Gastroesophageal sphincter (tissue), 4 donors: ENCODE results near the gene QDPR. TPM values are rescaled to one million over a fixed set of nuclear protein-coding genes. Genes with fewer than 3 reads are reported as not detected.

Source experiments
- ATAC-seq: fragments of 150-250 bp; one replicate; pipeline ENCODE4 v1.9.1; 2016; ENCODE audit warnings: mild to moderate bottlenecking, moderate library complexity
- H3K27ac ChIP-seq, 4 donors: fragments of 200-600 bp; sonication (generic) in 3 of 4; 1 replicate in 3 of 4; 2 replicates in 1 of 4; pipeline ENCODE4 v1.5.1; 2016 to 2019
- H3K27me3 ChIP-seq: fragments of 200-600 bp; sonication (generic); one replicate; pipeline ENCODE4 v1.5.1; 2019
- H3K36me3 ChIP-seq, 2 donors: fragments of 200-600 bp; sonication (generic); one replicate each; pipeline ENCODE4 v1.5.1; 2019; ENCODE audit warnings: control low read depth in 1 of 2
- H3K4me1 ChIP-seq, 3 donors: fragments of 200-600 bp; sonication (generic); 1 replicate in 2 of 3; 2 replicates in 1 of 3; pipeline ENCODE4 v1.5.1; 2016 to 2019; ENCODE audit warnings: control low read depth in 2 of 3
- H3K4me3 ChIP-seq, 2 donors: fragments of 200-600 bp; sonication (generic); one replicate each; pipeline ENCODE4 v1.5.1; 2019; ENCODE audit warnings: mild to moderate bottlenecking in 1 of 2, moderate library complexity in 1 of 2
- H3K9me3 ChIP-seq, 3 donors: fragments of 200-600 bp; sonication (generic); one replicate each; pipeline ENCODE4 v1.5.1; 2017 to 2019; ENCODE audit warnings: control low read depth in 2 of 3
- EP300 ChIP-seq: sonication (generic); formaldehyde crosslinking; IDR thresholded peaks from one replicate; pipeline ENCODE4 v1.6.1; 2017; ENCODE audit warnings: antibody characterized with exemption, mild to moderate bottlenecking
- POLR2A ChIP-seq, 2 donors: fragments of 450-650 bp; IDR thresholded peaks; one replicate each; pipeline ENCODE4 v1.6.1; 2017; ENCODE audit warnings: antibody characterized with exemption in 2 of 2, mild to moderate bottlenecking in 2 of 2, moderate library complexity in 1 of 2
- POLR2AphosphoS5 ChIP-seq: sonication (generic); formaldehyde crosslinking; IDR thresholded peaks from one replicate; pipeline ENCODE4 v1.6.1; 2017; ENCODE audit warnings: antibody characterized with exemption
- WGBS, 2 donors: methylation state at CpG; one replicate each; pipeline ENCODE4 v1.1.5; 2018; ENCODE audit warnings: low coverage in 1 of 2; 5-methylcytosine and 5-hydroxymethylcytosine counted together
- total RNA-seq, 4 donors: library from RNA; depleted of rRNA; stranded (reverse); fragments of >200 nt; gene quantifications; one replicate each; pipeline ENCODE4 v1.1.0, GENCODE V29; 2016
- TF ChIP-seq, protein P1 (sequence below), 4 experiments: fragments of 200-600 bp in 2 of 4; fragments of 450-650 bp in 2 of 4; sonication (generic) in 1 of 4; IDR thresholded peaks; one replicate each; pipeline ENCODE4 v1.5.1; 2017 to 2019; ENCODE audit warnings: antibody characterized with exemption in 4 of 4, mild to moderate bottlenecking in 2 of 4, moderate library complexity in 2 of 4

Gene QDPR
- total RNA-seq, 4 donors from 2014 or later = 2.3 to 13.6 (median 6.0) TPM

DNA sequence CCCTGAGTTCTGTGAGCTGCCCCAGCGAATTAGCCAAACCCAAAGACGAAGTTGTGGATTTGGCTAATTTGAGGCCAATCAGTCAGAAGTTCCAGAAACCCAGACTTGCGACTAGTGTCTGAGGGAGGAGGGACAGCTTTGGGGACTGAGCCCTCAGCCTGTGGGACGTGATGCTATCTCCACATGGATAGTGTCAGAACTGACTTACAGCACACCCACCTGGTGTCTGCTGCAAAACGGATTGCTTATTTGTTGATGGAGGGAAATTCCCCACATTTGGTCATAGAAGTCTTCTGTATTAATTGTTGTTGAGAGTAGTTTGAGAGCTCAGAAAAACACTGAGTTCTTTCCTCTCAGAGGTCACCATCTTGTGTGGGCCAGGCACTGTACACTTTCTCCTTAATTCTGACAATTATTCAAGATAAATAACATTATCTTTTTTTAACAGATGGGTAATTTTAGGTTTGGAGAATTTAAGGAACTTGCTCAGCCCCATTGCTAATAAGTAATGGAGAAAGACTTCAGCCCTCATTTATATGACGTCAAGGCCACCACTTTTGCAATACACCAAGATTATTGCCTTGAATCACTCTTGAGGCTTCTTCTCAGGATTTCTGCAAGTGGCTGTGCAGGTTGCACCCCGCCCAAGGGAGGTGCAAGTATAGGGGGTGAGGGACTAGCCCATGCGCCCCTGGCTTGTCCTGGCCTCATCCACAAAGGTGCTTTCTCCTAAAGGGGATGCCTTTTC, 19.8 kb upstream of the QDPR start:
- Histone ChIP-seq H3K36me3 (no peaks in the 10 kb centered on the region), H3K4me1 (no peaks in the 10 kb centered on the region), H3K4me3 (no peak overlapping the region), H3K27ac (no peak overlapping the region), H3K9me3 (no peaks in the 10 kb centered on the region), H3K27me3 (peaks cover 4% of the 10 kb centered on the region)
- TF ChIP-seq POLR2AphosphoS5 = no peak
- no peak for TF ChIP-seq EP300
- TF ChIP-seq, protein P1, sequence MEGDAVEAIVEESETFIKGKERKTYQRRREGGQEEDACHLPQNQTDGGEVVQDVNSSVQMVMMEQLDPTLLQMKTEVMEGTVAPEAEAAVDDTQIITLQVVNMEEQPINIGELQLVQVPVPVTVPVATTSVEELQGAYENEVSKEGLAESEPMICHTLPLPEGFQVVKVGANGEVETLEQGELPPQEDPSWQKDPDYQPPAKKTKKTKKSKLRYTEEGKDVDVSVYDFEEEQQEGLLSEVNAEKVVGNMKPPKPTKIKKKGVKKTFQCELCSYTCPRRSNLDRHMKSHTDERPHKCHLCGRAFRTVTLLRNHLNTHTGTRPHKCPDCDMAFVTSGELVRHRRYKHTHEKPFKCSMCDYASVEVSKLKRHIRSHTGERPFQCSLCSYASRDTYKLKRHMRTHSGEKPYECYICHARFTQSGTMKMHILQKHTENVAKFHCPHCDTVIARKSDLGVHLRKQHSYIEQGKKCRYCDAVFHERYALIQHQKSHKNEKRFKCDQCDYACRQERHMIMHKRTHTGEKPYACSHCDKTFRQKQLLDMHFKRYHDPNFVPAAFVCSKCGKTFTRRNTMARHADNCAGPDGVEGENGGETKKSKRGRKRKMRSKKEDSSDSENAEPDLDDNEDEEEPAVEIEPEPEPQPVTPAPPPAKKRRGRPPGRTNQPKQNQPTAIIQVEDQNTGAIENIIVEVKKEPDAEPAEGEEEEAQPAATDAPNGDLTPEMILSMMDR (IDR thresholded peaks at IDR 0.05) = no peak
- TF ChIP-seq POLR2A (IDR thresholded peaks at IDR 0.05) = no peak
- 45 to 60% methylated on average over 4 to 8 of the region's 8 CpGs for WGBS, 2 donors
- ATAC-seq = no peak

DNA sequence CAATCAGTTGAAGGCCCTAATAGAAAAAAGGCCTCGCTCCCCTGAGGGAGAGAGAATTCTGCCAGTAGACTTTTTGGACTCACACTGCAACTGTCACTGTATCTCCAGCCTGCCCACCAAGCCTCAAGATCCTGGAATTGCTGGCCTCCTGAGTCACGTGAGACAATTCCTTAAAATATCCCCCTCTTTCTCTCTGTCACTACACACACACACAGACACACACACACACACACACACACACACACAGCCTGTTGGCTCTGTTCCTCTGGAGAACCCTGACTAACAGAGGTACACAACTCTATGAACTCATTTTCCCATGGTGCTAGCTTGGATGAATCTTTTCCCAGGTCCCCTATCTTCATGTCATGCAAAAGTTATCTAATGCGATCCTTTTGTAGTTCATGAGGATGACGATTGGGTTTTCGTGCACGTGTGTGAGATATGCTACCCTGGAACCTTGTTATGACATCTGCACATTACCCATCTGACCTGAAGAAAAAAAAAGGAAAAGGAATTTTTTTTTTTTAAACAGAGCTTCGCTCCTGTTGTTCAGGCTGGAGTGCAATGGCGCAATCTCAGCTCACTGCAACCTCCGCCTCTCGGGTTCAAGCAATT, 16.8 kb upstream of the QDPR start:
- no peak overlapping the region for H3K27ac ChIP-seq
- peaks cover 4% of the 10 kb centered on the region for H3K27me3 ChIP-seq
- WGBS, 2 donors = 60 to 70% methylated on average over 1 to 8 of the region's 10 CpGs
- no peak overlapping the region for H3K4me3 ChIP-seq
- ATAC-seq = no peak
- TF ChIP-seq POLR2A (IDR thresholded peaks at IDR 0.05) = no peak
- TF ChIP-seq POLR2AphosphoS5 = no peak
- TF ChIP-seq, protein P1 (IDR thresholded peaks at IDR 0.05) = no peak
- no peak for TF ChIP-seq EP300
- no peaks in the 10 kb centered on the region for H3K36me3 ChIP-seq
- H3K4me1 ChIP-seq = no peaks in the 10 kb centered on the region
- H3K9me3 ChIP-seq = no peaks in the 10 kb centered on the region

- 74 to 81% methylated on average over 12 to 25 of the region's 27 CpGs for WGBS, 2 donors
- TF ChIP-seq POLR2AphosphoS5 (no peak), EP300 (no peak)
- TF ChIP-seq, protein P1 (IDR thresholded peaks at IDR 0.05) = no peak
- H3K36me3 ChIP-seq = no peaks in the 10 kb centered on the region
- peaks cover 4% of the 10 kb centered on the region for H3K27me3 ChIP-seq
- no peaks in the 10 kb centered on the region for H3K9me3 ChIP-seq
- no peak overlapping the region for H3K4me3 ChIP-seq
- H3K4me1 ChIP-seq = no peaks in the 10 kb centered on the region
- no peak overlapping the region for H3K27ac ChIP-seq
- no peak for ATAC-seq
Measured at GRCh38 chr4:17526695-17527477, 15.0 kb upstream of the QDPR start.

- Histone ChIP-seq H3K27ac (no peak overlapping the region), H3K9me3 (no peaks in the 10 kb centered on the region), H3K27me3 (peaks cover 4% of the 10 kb centered on the region), H3K4me3 (no peak overlapping the region), H3K4me1 (no peaks in the 10 kb centered on the region), H3K36me3 (no peaks in the 10 kb centered on the region)
- no peak for ATAC-seq
- WGBS, 2 donors = 6 to 38% methylated on average over 2 of the region's 2 CpGs
- TF ChIP-seq, protein P1 (IDR thresholded peaks at IDR 0.05) = no peak
- TF ChIP-seq POLR2A (IDR thresholded peaks at IDR 0.05) = no peak
- no peak for TF ChIP-seq EP300
- no peak for TF ChIP-seq POLR2AphosphoS5
Measured at GRCh38 chr4:17523662-17524061, 11.8 kb upstream of the QDPR start.
